HFF-Myc (cell line): Measurements from ENCODE around the gene PPP1R11.
"Not testable (repeated sequence)": the region's sequence is repeated elsewhere in the genome, so short reads cannot be mapped to it uniquely, and the experiment has no call there.

Source experiments
- DNase-seq: peaks from one replicate; pipeline ENCODE4 v3.0.0-alpha.2; 2011; ENCODE audit warnings: low read depth; ENCODE audit errors: extremely low read depth
- H3K4me3 ChIP-seq: replicated peaks from 2 replicates; pipeline ENCODE4 v1.5.1; 2011; ENCODE audit warnings: low read depth, mild to moderate bottlenecking, control low read depth, low read length
- TF ChIP-seq, protein P1 (sequence below): IDR thresholded peaks from 2 replicates; pipeline ENCODE4 v1.5.1; 2012; ENCODE audit warnings: mild to moderate bottlenecking, low read depth, low read length, control low read depth; ENCODE audit errors: missing control alignments

Gene PPP1R11

GRCh38 chr6:30113003-30113759 is 46.2 kb downstream of the PPP1R11 start, which contains the start of gene TRIM31:
Gene TRIM31, minus strand, starts transcription at chr6:30113090. Its CDS starts 285 bp downstream, at chr6:30112805.
- TF ChIP-seq, protein P1, sequence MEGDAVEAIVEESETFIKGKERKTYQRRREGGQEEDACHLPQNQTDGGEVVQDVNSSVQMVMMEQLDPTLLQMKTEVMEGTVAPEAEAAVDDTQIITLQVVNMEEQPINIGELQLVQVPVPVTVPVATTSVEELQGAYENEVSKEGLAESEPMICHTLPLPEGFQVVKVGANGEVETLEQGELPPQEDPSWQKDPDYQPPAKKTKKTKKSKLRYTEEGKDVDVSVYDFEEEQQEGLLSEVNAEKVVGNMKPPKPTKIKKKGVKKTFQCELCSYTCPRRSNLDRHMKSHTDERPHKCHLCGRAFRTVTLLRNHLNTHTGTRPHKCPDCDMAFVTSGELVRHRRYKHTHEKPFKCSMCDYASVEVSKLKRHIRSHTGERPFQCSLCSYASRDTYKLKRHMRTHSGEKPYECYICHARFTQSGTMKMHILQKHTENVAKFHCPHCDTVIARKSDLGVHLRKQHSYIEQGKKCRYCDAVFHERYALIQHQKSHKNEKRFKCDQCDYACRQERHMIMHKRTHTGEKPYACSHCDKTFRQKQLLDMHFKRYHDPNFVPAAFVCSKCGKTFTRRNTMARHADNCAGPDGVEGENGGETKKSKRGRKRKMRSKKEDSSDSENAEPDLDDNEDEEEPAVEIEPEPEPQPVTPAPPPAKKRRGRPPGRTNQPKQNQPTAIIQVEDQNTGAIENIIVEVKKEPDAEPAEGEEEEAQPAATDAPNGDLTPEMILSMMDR: no peak
- DNase-seq: no peak
- no peak within 1 kb of the TSS for H3K4me3 ChIP-seq

- TF ChIP-seq, protein P1: no peak
- H3K4me3 ChIP-seq: no peak overlapping the region
- DNase-seq: no peak
These were observed 46.8 kb downstream of the PPP1R11 start for GRCh38 chr6:30113841-30114240.

DNA sequence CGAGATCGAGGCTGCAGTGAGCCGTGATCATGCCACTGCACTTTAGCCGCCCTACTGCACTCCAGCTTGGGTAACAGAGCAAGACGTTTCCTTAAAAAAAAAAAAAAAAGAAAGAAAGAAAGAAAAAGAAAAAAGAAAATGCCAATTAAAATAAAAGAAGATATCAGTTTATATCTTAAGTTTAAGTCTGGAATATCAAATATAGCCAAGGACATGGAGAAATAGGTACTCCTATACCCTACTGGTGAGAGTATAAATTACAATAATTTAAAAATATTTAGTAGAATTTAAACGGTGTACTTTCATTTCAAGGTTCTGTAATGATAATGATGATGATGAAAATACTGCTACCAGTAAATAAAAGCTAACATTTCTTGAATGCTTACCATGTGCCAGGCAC is 49.7 kb downstream of the PPP1R11 start:
- no peak overlapping the region for H3K4me3 ChIP-seq
- TF ChIP-seq, protein P1: no peak
- DNase-seq: no peak

DNA sequence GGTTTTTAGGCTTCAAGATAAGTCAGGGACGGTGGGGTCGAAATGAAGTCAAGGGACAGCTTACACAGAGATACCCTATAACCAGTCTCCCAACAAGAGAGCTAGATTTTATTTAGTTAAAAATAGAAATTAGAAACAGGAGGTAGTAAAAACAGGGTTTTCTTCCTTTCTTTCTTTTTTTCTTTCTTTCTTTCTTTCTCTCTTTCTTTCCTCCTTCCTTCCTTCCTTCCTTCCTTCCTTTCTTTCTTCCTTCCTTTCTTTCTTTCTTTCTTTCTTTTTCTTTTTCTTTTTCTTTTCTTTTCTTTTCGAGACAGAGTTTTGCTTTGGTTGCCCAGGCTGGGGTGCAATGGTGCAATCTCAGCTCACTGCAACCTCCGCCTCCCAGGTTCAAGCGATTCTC is 51.7 kb downstream of the PPP1R11 start:
- not testable (repeated sequence) for H3K4me3 ChIP-seq, DNase-seq
